ENCODE measurements around the gene DENND4A. TPM values are rescaled to one million over a fixed set of nuclear protein-coding genes. Genes with fewer than 3 reads are reported as not detected.

DENND4A gene
- total RNA-seq, 3 donors from 2014 or later (not counting 1 experiment from before 2014, with no cell fraction given): 65.8 to 84.6 (median 66.1) TPM

GRCh38 chr15:65789759-65790425 lies 2.2 kb downstream of the DENND4A start:
- Histone ChIP-seq H3K36me3 (ENCODE audit: control insufficient read depth, insufficient read depth, low read length) (no peaks in the 10 kb centered on the region), H3K27me3 (ENCODE audit: control insufficient read depth, insufficient read depth, low read length) (no peaks in the 10 kb centered on the region), H3K4me1 (ENCODE audit: control insufficient read depth, insufficient read depth, low read length) (peaks cover 16% of the 10 kb centered on the region), H3K4me3 (ENCODE audit: low read length) (peak overlapping the region; percentile 97), H3K27ac (ENCODE audit: low read length) (peak overlapping the region; percentile 96), H3K9me3 (ENCODE audit: control insufficient read depth, insufficient read depth, low read length) (no peaks in the 10 kb centered on the region)
- no peak for DNase-seq
- peak overlapping the region; percentile 98 to 100 for H3K27ac Mint-ChIP-seq
- peak overlapping the region; percentile 96 for H3K4me3 Mint-ChIP-seq
- no peaks in the 10 kb centered on the region for H3K27me3 Mint-ChIP-seq (ENCODE audit: low read depth in 2 of 2)
- ATAC-seq: no peak
- peaks cover 41 to 43% of the 10 kb centered on the region in 2 donors for H3K4me1 Mint-ChIP-seq
- H3K36me3 Mint-ChIP-seq: no peaks in the 10 kb centered on the region
- TF ChIP-seq CTCF (IDR thresholded peaks at IDR 0.05): no peak
- no peaks in the 10 kb centered on the region for H3K9me3 Mint-ChIP-seq
- intact Hi-C loops (cut with micrococcal nuclease): loop anchor here (5.0 kb wide), 1 partner anchor 67 kb away; no protein-coding TSS in a partner anchor
- 57% methylated on average over 9 of the region's 10 CpGs for WGBS (ENCODE audit: insufficient coverage)

GRCh38 chr15:65789105-65789504 lies 3.0 kb downstream of the DENND4A start:
- H3K27ac Mint-ChIP-seq: peak overlapping the region; percentile 98 to 100
- Histone ChIP-seq H3K27ac (ENCODE audit: low read length) (no peak overlapping the region), H3K27me3 (ENCODE audit: control insufficient read depth, insufficient read depth, low read length) (no peaks in the 10 kb centered on the region), H3K4me1 (ENCODE audit: control insufficient read depth, insufficient read depth, low read length) (peaks cover 16% of the 10 kb centered on the region), H3K4me3 (ENCODE audit: low read length) (no peak overlapping the region), H3K9me3 (ENCODE audit: control insufficient read depth, insufficient read depth, low read length) (no peaks in the 10 kb centered on the region), H3K36me3 (ENCODE audit: control insufficient read depth, insufficient read depth, low read length) (peaks cover under 1% of the 10 kb centered on the region)
- ATAC-seq: no peak
- 100% methylated on average over 1 of the region's 3 CpGs for WGBS (ENCODE audit: insufficient coverage)
- H3K27me3 Mint-ChIP-seq (ENCODE audit: low read depth in 2 of 2): no peaks in the 10 kb centered on the region
- H3K4me3 Mint-ChIP-seq: peak overlapping the region; percentile 96
- no peak for TF ChIP-seq CTCF (IDR thresholded peaks at IDR 0.05)
- H3K36me3 Mint-ChIP-seq: no peaks in the 10 kb centered on the region
- peak in 1 of 2 donors; percentile 7 for DNase-seq
- H3K9me3 Mint-ChIP-seq: no peaks in the 10 kb centered on the region
- intact Hi-C loops (cut with micrococcal nuclease): no loop called here
- peaks cover 41 to 44% of the 10 kb centered on the region in 2 donors for H3K4me1 Mint-ChIP-seq

- peaks cover 4% of the 10 kb centered on the region for H3K36me3 ChIP-seq (ENCODE audit: control insufficient read depth, insufficient read depth, low read length)
- Mint-ChIP-seq H3K4me3 (peak overlapping the region; percentile 35), H3K27me3 (ENCODE audit: low read depth in 2 of 2) (no peaks in the 10 kb centered on the region), H3K4me1 (peaks cover 42 to 47% of the 10 kb centered on the region in 2 donors), H3K9me3 (no peaks in the 10 kb centered on the region), H3K27ac (peak overlapping the region; percentile 32 to 80), H3K36me3 (no peaks in the 10 kb centered on the region)
- H3K27me3 ChIP-seq (ENCODE audit: control insufficient read depth, insufficient read depth, low read length): no peaks in the 10 kb centered on the region
- WGBS (ENCODE audit: insufficient coverage): no CpG with 5 or more reads among the region's 2 CpGs
- peak overlapping the region; percentile 63 for H3K27ac ChIP-seq (ENCODE audit: low read length)
- DNase-seq: no peak
- intact Hi-C loops (cut with micrococcal nuclease): no loop called here
- H3K4me1 ChIP-seq (ENCODE audit: control insufficient read depth, insufficient read depth, low read length): peaks cover 7% of the 10 kb centered on the region
- H3K9me3 ChIP-seq (ENCODE audit: control insufficient read depth, insufficient read depth, low read length): no peaks in the 10 kb centered on the region
- no peak for TF ChIP-seq CTCF (IDR thresholded peaks at IDR 0.05)
- no peak for ATAC-seq
- no peak overlapping the region for H3K4me3 ChIP-seq (ENCODE audit: low read length)
Measured at GRCh38 chr15:65787260-65787659, 4.8 kb downstream of the DENND4A start.
